DOHH2 (cell line): ENCODE measurements around the gene DCDC1.

Source experiments
- H3F3A ChIP-seq: fragments of 200-600 bp; sonication (generic), shearing (Covaris generic); 2 replicates; pipeline ENCODE4 v1.6.0; 2016; ENCODE audit warnings: antibody characterized with exemption, mild to moderate bottlenecking; ENCODE audit not compliant: control insufficient read depth, insufficient read depth
- H3K27ac ChIP-seq: fragments of 200-600 bp; sonication (generic); 2 replicates; pipeline ENCODE4 v1.5.1; 2014; ENCODE audit warnings: low read depth, mild to moderate bottlenecking, low read length, moderate library complexity
- H3K27me3 ChIP-seq: fragments of 200-600 bp; sonication (generic); 2 replicates; pipeline ENCODE4 v1.6.1; 2014; ENCODE audit warnings: mild to moderate bottlenecking, low read length, mixed read lengths; ENCODE audit not compliant: control insufficient read depth
- H3K36me3 ChIP-seq: fragments of 200-600 bp; sonication (generic); 2 replicates; pipeline ENCODE4 v1.6.1; 2014; ENCODE audit warnings: mild to moderate bottlenecking, low read length, moderate library complexity, mixed read lengths; ENCODE audit not compliant: control insufficient read depth
- H3K4me1 ChIP-seq: fragments of 200-600 bp; sonication (generic); 2 replicates; pipeline ENCODE4 v1.6.1; 2014; ENCODE audit warnings: mild to moderate bottlenecking, low read length, mixed read lengths; ENCODE audit not compliant: control insufficient read depth
- H3K4me2 ChIP-seq: fragments of 200-600 bp; sonication (generic); 2 replicates; pipeline ENCODE4 v1.6.0; 2014; ENCODE audit warnings: mild to moderate bottlenecking, low read length, moderate library complexity
- H3K4me3 ChIP-seq: fragments of 200-600 bp; sonication (generic); 2 replicates; pipeline ENCODE4 v1.5.1; 2014; ENCODE audit warnings: mild to moderate bottlenecking, low read length, mixed read lengths
- H3K79me2 ChIP-seq: fragments of 200-600 bp; sonication (generic); 2 replicates; pipeline ENCODE4 v1.6.1; 2014; ENCODE audit warnings: mild to moderate bottlenecking, low read length, mixed read lengths; ENCODE audit not compliant: control insufficient read depth
- H3K9me2 ChIP-seq: fragments of 200-600 bp; sonication (generic); replicated peaks from 2 replicates; pipeline ENCODE4 v1.6.1; 2014; ENCODE audit warnings: mild to moderate bottlenecking, low read length, mixed read lengths; ENCODE audit not compliant: control insufficient read depth
- H3K9me3 ChIP-seq: fragments of 200-600 bp; sonication (generic); 2 replicates; pipeline ENCODE4 v1.6.1; 2014; ENCODE audit warnings: antibody characterized with exemption, low read length, mixed read lengths; ENCODE audit not compliant: control insufficient read depth, insufficient read depth
- H4K20me1 ChIP-seq: fragments of 200-600 bp; sonication (generic); 2 replicates; pipeline ENCODE4 v1.6.0; 2014; ENCODE audit warnings: low read depth, mild to moderate bottlenecking, antibody characterized with exemption, low read length, moderate library complexity; ENCODE audit not compliant: control insufficient read depth, insufficient read depth
- EZH2phosphoT487 ChIP-seq: fragments of 200-600 bp; sonication (generic); IDR thresholded peaks from 2 replicates; pipeline ENCODE4 v1.6.1; 2017; ENCODE audit warnings: borderline replicate concordance, mild to moderate bottlenecking, antibody characterized with exemption, low read length, moderate library complexity, mixed read lengths
- TF ChIP-seq, protein P1 (sequence below): fragments of 200-600 bp; sonication (generic); IDR thresholded peaks from one replicate; pipeline ENCODE4 v1.5.1; 2014; ENCODE audit warnings: antibody characterized with exemption, mild to moderate bottlenecking, low read depth, low read length; ENCODE audit not compliant: poor library complexity, severe bottlenecking

The DCDC1 gene

DNA sequence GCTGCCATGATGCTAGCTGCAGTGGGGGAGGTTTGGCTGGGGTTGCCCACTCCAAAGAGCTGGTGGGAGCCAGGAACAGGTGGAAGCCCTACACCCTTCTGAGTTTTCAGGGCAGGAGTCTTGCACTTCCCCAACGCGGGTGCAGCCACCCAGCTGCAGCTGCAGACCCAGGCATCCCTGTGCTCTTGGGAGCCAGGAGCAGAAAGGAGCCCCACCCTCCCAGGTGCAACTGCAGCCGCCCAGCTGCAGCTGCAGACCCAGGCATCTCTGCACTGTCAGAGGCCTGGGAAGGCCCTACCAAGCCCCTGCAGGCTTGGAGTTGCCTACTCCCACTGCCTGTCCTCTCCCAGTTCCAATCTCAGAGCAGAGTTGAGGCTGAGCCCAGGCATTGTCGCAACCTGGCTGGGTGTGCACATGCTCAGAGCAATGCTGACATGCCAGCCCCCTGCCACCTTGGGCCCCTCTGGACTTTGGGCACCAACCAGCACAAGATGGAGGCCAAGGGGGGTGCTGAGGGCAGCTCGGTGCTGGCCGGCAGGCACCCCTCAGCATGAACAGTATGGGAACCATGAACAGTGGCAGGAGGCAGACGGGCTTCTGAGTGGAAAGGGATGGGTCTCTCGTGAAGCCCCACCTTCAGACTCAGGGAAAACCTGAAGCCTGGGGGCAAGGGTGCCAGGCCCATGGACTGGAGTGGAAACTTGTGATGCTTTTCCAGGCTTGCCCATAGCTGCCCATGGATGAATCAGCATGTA lies 195.4 kb downstream of the DCDC1 start:
- Histone ChIP-seq H3K4me1 (no peaks in the 10 kb centered on the region), H3K79me2 (no peaks in the 10 kb centered on the region), H3K9me2 (no peaks in the 10 kb centered on the region), H3K27ac (no peak overlapping the region), H3K4me2 (no peak overlapping the region), H3K4me3 (no peak overlapping the region), H3K9me3 (no peaks in the 10 kb centered on the region; the same call in 1 of the 2 replicates), H3K36me3 (no peaks in the 10 kb centered on the region), H4K20me1 (no peaks in the 10 kb centered on the region), H3F3A (no peaks in the 10 kb centered on the region), H3K27me3 (no peaks in the 10 kb centered on the region)
- TF ChIP-seq, protein P1, sequence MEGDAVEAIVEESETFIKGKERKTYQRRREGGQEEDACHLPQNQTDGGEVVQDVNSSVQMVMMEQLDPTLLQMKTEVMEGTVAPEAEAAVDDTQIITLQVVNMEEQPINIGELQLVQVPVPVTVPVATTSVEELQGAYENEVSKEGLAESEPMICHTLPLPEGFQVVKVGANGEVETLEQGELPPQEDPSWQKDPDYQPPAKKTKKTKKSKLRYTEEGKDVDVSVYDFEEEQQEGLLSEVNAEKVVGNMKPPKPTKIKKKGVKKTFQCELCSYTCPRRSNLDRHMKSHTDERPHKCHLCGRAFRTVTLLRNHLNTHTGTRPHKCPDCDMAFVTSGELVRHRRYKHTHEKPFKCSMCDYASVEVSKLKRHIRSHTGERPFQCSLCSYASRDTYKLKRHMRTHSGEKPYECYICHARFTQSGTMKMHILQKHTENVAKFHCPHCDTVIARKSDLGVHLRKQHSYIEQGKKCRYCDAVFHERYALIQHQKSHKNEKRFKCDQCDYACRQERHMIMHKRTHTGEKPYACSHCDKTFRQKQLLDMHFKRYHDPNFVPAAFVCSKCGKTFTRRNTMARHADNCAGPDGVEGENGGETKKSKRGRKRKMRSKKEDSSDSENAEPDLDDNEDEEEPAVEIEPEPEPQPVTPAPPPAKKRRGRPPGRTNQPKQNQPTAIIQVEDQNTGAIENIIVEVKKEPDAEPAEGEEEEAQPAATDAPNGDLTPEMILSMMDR: no peak

DNA sequence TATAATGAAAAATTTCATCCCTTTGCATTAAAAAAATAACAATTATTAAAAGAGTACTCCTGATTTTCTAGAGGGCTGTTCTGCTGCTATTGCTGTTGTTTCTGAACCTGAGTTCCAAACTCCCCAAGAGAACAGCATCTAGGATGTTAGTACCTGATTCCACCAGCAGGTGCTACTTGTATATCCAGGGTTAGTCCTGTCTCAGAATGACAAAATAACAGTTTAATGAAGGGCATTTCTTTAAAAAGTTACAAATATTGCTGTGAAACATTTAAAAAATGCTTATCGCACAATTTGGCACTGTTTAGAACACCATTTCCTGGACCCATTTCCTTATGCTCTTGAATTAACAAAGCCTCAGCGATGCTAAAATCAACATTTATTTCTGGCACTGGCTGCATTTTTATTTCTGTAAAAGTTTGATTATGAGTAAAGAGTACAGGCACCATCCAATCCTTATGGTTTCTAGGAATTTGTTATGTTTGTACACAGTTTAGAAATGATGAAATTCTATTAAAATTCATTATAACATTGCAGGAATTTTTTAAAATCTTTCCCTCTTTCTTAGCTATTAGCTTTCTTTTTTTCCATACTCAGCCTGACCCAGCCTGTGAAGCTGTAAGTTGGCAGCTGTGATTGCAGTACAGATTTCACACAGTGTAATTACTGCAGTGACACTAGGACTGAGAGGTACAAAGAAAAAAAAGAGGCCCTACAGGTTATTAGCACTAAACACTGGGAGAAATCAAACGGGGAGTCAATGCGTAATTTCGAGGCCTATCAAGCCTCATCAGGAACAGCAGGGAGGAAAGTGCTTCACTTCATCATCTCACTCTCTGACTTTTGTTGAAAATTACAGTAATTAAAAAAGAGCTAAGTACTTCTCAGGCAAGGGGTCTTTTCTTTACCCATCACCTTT lies 208.8 kb downstream of the DCDC1 start:
- no peaks in the 10 kb centered on the region for H3K36me3 ChIP-seq
- no peaks in the 10 kb centered on the region for H4K20me1 ChIP-seq
- no peaks in the 10 kb centered on the region for H3K79me2 ChIP-seq
- no peak overlapping the region for H3K27ac ChIP-seq
- H3K4me1 ChIP-seq: no peaks in the 10 kb centered on the region
- H3K4me2 ChIP-seq: no peak overlapping the region
- H3F3A ChIP-seq: no peaks in the 10 kb centered on the region
- H3K9me3 ChIP-seq: no peaks in the 10 kb centered on the region
- TF ChIP-seq, protein P1: peak; percentile 22
- no peak for TF ChIP-seq EZH2phosphoT487
- H3K9me2 ChIP-seq: no peaks in the 10 kb centered on the region
- H3K4me3 ChIP-seq: no peak overlapping the region
- no peaks in the 10 kb centered on the region for H3K27me3 ChIP-seq

DNA sequence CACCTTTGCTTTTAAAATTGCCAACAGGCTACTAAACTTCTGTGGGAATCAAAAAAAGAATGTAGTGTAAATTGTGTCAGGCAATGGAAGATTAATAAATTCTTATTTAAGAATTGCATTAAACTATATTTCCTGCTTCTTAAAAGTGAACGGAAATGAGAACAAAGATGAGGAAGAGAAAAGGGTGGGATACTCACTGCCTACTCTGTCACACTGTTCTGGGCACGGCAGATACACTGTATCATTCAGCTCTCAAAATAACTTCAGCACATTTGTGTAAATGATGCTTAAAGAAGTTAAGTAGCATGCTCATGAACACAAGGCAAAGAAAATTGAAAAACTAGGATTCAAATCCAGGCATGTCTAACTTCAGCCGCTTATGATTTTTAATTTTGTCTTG lies 218.7 kb downstream of the DCDC1 start:
- H3K4me3 ChIP-seq: no peak overlapping the region
- H3F3A ChIP-seq: no peaks in the 10 kb centered on the region
- TF ChIP-seq EZH2phosphoT487: no peak
- TF ChIP-seq, protein P1: no peak
- H3K4me1 ChIP-seq: no peaks in the 10 kb centered on the region
- no peaks in the 10 kb centered on the region for H3K27me3 ChIP-seq
- H3K9me2 ChIP-seq: no peaks in the 10 kb centered on the region
- H3K4me2 ChIP-seq: no peak overlapping the region
- no peak overlapping the region for H3K27ac ChIP-seq
- H3K79me2 ChIP-seq: no peaks in the 10 kb centered on the region
- no peaks in the 10 kb centered on the region; the same call in 1 of the 2 replicates for H3K9me3 ChIP-seq
- no peaks in the 10 kb centered on the region for H3K36me3 ChIP-seq
- H4K20me1 ChIP-seq: no peaks in the 10 kb centered on the region
